Caki2 (cell line): Measurements from ENCODE around the gene KIR2DL1. TPM values are rescaled to one million over a fixed set of nuclear protein-coding genes. Genes with fewer than 3 reads are reported as not detected.
"Not testable (repeated sequence)": the region's sequence is repeated elsewhere in the genome, so short reads cannot be mapped to it uniquely, and the experiment has no call there.

ENCODE experiments used
- DNase-seq: peaks from one replicate; pipeline ENCODE4 v3.0.0-alpha.2; 2015; ENCODE audit warnings: low read depth
- in situ Hi-C: cut with HindIII; loops from 2 replicates; pipeline ENCODE4 v1.10.0; 2016; ENCODE audit warnings: low sequenced_read_pairs, low pct_unique_long_range_greater_than_20kb, mixed read lengths
- total RNA-seq: library from RNA; depleted of rRNA; stranded (reverse); fragments of >200 nt; shearing (Covaris generic); gene quantifications from 2 replicates; pipeline ENCODE4 v1.2.3, GENCODE V29; 2014; ENCODE audit warnings: low replicate concordance

Gene KIR2DL1
- total RNA-seq, 1 experiment from 2014 or later: not detected

DNA sequence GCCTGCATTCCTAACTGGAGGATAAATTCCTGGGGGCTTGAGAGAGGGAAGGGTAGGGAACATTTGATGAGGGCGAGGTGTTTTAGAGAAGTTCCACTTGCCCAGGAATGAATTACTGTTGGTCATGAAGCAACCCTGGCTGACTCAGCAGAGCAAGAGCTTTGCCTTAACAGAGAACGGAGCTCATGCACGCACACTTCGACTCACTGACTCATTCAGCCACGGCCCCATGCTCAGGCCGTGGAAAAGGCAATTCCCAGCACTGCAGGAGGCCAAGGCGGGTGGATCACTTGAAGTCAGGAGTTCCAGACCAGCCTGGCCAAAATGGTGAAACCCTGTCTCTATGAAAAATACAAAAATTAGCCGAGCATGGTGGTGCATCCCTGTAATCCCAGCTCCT is 5.4 kb upstream of the KIR2DL1 start:
- peak; percentile 65 for DNase-seq
- in situ Hi-C loops: not testable (repeated sequence)

DNA sequence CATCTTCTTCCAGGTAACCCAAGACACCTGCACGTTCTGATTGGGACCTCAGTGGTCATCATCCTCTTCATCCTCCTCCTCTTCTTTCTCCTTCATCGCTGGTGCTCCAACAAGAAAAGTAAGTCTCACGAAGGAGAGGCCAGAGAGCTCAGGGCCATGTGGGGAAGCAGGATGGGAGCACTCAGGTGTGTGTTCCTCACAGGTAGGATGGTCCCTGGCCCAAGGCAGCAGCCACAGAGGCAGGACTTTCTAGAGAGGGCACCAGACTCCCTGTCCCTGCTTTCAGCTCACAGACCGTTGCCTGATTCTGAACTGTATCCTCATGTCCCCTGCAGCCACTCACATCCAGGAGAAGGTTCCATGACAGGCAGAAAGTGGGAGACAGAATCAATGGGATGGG is 3.1 kb upstream of the KIR2DL1 start:
- in situ Hi-C loops, DNase-seq: not testable (repeated sequence)

DNA sequence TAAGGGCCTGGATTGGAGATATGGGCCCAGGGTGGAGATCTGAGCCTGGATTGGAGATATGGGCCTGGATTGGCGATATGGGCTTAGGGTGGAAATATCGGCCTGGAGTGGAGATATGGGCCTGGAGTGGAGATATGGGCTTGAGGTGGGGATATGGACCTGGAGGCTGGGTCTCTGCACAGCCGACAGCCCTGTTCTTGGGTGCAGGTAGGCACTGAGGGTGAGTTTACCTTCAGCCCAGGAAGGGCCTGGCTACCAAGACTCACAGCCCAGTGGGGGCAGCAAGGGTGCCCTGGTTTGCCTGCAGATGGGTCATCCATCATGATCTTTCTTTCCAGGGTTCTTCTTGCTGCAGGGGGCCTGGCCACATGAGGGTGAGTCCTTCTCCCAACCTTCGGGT is 918 bp downstream of the KIR2DL1 start:
- in situ Hi-C loops, DNase-seq: not testable (repeated sequence)

DNA sequence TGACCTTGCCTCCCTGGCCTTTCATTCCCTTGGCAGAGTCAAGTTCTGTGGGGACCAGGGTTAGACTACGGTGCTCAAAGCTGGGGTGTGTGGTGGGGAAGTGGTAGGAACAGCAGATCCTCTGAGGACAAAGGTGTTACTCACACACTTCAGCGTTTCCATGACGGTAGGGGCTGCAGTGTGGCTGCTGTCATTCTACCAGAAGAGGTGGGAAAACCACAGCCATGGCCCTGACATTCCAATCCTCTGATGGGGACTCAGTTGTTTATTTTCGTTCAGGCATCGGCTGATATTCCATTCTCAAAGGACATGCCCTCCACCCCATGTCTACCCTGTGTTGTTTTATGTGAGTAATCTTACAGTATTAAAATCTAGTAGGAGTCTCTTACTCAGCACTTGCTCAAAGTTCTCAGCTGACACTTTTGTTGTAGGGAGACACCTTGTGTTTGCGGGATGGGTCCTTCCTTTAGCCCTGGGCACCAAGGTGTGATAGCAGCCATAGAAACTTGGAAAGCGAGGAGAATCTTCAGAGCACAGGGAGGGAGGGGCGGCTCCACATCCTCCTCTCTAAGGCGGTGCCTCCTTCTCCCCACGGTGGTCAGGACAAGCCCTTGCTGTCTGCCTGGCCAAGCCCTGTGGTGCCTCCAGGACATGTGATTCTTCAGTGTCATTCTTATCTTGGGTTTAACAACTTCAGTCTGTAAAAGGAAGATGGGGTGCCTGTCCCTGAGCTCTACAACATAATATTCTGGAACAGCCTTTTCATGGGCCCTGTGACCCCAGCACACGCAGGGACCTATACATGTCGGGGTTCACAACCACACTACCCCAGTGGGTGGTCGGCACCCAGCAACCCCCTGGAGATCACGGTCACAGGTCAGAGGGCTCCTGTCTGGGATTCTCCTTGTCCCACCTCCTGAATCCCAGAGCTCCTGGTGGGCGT is 1.7 kb downstream of the KIR2DL1 start:
- DNase-seq: peak; percentile 98
- in situ Hi-C loops: not testable (repeated sequence)

DNA sequence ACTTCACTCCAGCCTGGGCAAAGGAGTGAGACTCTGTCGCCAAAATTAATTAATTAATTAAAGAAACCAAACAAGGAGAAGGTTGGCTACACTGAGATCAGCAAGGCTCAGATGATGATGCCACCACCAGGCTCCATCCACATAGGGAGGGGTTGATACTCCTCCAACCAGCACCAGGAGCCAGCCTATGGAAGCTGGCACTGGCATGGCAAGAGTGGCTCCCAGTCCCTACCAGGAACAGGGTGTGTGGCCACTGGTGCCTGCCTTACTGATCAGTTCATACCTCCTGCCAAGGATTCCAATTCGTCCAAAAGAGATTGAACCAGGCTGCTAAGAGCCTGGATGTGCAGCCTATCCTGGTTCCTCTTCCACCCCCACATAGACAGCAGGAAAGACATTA is 3.1 kb downstream of the KIR2DL1 start:
- DNase-seq, in situ Hi-C loops: not testable (repeated sequence)

DNA sequence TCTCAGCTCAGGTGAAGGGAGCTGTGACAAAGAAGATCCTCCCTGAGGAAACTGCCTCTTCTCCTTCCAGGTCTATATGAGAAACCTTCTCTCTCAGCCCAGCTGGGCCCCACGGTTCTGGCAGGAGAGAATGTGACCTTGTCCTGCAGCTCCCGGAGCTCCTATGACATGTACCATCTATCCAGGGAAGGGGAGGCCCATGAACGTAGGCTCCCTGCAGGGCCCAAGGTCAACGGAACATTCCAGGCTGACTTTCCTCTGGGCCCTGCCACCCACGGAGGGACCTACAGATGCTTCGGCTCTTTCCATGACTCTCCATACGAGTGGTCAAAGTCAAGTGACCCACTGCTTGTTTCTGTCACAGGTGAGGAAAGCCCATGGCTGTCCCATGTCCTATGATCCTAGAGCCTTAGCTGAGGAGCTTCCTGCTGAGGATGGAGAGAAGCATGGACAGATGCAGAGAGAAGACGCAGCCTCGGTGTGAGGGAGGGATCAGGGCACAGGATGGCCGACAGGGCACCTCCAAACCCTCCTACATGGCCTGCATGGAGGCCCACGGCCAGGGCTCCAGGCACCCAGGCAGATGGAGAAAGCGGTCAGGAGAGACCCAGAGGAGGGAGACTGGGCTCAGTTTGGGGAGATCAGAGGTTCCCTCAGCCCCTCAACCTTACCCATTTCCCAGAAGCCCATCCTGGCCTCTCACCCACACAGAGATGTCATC is 5.7 kb downstream of the KIR2DL1 start:
- DNase-seq, in situ Hi-C loops: not testable (repeated sequence)

DNA sequence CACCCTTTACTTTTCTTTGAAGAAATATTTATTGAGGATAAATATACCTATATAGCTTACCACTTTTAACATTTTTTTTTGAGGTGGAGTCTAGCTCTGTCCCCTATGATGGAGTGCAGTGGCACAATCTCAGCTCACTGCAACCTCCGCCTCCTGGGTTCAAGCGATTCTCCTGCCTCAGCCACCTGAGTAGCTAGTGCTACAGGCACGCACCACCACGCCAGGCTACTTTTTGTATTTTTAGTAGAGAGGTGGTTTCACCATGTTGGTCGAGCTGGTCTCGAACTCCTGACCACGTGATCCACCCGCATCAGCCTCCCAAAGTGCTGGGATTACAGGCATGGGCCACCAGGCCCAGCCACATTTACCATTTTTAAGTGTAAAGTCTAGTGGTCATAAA is 6.2 kb downstream of the KIR2DL1 start:
- DNase-seq, in situ Hi-C loops: not testable (repeated sequence)

DNA sequence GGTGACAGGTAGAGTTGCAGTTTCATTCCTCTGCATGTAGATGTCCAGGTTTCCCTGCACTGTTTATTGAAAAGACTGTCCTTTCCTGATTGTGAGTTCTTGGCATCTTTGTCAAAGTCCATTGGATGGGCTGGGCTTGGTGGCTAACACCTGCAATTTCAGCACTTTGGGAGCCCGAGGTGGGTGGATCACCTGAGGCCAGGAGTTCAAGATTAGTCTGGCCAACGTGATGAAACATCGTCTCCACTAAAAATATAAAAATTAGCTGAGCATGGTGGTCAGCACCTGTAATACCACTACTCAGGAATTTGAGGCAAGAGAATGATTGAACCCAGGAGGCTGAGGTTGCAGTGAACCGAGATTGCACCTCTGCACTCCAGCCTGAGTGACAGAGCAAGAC is 8.3 kb downstream of the KIR2DL1 start:
- in situ Hi-C loops, DNase-seq: not testable (repeated sequence)

DNA sequence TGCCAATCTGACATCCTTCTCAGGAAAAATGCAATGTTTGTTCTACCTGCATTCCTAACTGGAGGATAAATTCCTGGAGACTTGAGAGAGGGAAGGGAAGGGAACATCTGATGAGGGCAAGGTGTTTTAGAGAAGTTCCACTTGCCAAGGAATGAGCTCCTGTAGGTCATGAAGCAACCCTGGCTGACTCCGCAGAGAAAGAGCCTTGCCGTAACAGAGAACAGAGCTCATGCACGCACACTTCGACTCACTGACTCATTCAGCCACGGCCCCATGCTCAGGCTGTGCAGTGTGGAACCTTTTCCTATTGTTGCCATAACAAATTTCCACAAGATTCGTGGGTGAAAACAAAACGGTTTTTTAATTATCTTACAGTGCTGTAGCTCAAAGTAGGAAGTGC is 9.3 kb downstream of the KIR2DL1 start:
- DNase-seq, in situ Hi-C loops: not testable (repeated sequence)

DNA sequence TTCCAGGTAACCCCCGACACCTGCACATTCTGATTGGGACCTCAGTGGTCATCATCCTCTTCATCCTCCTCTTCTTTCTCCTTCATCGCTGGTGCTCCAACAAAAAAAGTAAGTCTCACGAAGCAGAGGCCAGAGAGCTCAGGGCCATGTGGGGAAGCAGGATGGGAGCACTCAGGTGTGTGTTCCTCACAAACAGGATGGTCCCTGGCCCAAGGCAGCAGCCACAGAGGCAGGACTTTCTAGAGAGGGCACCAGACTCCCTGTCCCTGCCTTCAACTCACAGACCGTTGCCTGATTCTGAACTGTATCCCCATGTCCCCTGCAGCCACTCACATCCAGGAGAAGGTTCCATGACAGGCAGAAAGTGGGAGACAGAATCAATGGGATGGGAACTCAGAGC is 13.3 kb downstream of the KIR2DL1 start:
- in situ Hi-C loops, DNase-seq: not testable (repeated sequence)

DNA sequence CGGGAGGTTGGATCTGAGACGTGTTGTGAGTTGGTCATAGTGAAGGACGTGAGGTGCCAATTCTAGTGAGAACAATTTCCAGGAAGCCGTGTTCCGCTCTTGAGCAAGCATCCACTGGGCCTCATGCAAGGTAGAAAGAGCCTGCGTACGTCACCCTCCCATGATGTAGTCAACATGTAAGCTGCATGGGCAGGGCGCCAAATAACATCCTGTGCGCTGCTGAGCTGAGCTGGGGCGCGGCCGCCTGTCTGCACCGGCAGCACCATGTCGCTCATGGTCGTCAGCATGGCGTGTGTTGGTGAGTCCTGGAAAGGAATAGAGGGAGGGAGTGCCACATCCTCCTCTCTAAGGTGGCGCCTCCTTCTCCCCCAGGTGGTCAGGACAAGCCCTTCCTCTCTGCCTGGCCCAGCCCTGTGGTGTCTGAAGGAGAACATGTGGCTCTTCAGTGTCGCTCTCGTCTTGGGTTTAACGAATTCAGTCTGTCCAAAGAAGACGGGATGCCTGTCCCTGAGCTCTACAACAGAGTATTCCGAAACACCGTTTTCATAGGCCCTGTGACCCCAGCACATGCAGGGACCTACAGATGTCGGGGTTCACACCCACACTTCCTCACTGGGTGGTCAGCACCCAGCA is 16.6 kb downstream of the KIR2DL1 start:
- in situ Hi-C loops: not testable (repeated sequence)

DNA sequence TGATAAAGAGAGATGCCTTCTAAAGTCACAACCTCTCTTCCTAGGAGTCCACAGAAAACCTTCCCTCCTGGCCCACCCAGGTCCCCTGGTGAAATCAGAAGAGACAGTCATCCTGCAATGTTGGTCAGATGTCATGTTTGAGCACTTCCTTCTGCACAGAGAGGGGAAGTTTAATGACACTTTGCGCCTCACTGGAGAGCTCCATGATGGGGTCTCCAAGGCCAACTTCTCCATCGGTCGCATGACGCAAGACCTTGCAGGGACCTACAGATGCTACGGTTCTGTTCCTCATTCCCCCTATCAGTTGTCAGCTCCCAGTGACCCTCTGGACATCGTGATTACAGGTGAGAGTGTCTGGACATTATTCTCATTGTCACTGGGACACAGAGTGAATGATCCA is 18.6 kb downstream of the KIR2DL1 start:
- in situ Hi-C loops, DNase-seq: not testable (repeated sequence)

More for the DNA sequence above, 16.6 kb downstream of the KIR2DL1 start:
- not testable (repeated sequence) for DNase-seq

DNA sequence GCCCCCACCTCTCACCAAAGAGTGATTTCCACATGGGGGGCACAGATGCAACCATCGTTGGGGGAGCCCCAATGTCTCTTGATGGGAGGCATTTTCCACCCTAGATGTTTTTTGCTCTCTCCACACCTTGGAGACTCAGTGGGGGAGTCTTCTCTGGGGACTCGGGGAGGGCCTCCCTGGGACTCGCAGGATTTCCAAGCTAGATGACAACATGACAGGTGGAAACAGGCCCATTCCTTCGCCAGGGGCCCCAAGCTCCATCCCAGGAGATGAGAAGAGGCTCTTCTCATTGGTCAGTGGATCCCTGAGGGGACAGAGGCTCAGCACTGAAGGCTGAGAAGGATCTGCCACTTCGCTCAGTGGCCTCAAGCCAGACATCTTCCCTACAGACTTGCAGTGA is 21.1 kb downstream of the KIR2DL1 start:
- DNase-seq: no peak
- in situ Hi-C loops: no loop called here

DNA sequence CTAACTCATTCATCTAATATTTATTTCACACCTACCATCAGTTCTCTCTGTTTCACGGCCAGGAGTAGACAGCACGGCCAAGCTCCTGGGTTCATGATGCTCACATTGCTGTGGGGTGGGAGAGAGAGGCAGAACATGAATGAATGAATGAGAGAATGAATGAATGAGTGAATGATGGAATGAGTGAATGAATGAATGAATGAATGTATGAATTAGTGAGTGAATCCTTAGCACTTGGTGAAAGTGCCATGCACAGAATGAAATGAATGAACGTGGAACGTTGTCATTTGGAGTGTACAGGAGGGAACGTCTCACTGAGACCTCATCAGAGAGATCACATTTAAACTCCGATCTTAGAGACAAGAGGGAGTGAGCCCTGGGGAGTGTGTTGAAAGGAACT is 21.9 kb downstream of the KIR2DL1 start:
- no peak for DNase-seq
- in situ Hi-C loops: no loop called here

DNA sequence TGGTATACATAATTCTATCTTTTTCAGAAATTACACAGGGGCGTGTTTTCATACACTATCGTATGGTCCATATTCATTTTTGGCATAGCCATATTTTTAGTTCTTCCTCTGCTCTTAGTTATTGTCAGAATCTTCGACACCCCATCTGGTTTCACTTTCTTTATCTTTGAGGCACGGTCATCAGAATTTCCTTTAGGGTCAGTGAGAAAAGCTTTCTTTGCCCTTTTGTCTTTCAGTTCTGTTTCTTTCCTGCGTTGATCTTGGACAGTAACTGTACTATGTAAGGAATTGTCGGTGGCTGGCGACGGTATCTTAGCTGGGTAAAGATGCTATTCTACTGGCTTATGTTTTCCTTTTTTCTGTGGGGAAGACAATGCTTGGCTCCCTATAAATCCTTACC is 23.2 kb downstream of the KIR2DL1 start:
- in situ Hi-C loops: no loop called here
- DNase-seq: no peak

DNA sequence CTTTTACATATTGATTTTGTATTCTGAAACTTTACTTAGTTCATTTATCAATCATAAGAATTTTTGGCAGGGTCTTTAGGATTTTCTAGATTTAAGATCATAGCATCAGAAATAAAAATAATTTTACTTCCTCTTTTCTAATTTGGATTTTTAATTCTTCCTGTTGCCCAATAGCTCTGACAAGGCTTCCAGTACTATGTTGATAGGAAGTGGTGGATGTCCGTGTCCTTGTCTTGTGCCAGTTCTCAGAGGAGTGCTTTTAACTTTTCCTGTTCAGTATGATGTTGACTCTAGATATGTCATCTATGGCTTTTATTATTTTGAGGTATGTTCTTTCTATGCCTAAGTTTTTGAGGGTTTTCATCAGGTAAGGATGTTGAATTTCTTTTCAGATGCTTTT is 26.2 kb downstream of the KIR2DL1 start:
- in situ Hi-C loops: no loop called here
- DNase-seq: no peak

DNA sequence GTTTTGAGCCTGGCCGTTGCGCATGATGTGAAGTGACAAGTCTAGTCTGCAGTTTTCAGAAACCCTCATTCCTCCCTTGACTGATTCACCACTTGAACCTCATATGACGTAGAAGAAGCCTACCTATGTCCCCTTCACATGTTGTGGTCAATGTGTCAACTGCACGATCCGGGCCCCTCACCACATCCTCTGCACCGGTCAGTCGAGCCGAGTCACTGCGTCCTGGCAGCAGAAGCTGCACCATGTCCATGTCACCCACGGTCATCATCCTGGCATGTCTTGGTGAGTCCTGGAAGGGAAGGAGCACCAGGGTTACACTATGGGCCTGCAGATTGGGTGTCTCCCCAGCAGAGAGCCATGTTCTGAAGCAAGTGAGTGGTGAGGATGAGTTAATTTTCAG is 33.8 kb downstream of the KIR2DL1 start, which contains the start of gene KIR2DL4:
Gene KIR2DL4, plus strand, starts transcription at position 201 of the 400 bp plus-strand sequence. Its CDS starts 42 bp downstream, at position 243.
- no peak for DNase-seq
- in situ Hi-C loops: no loop called here

DNA sequence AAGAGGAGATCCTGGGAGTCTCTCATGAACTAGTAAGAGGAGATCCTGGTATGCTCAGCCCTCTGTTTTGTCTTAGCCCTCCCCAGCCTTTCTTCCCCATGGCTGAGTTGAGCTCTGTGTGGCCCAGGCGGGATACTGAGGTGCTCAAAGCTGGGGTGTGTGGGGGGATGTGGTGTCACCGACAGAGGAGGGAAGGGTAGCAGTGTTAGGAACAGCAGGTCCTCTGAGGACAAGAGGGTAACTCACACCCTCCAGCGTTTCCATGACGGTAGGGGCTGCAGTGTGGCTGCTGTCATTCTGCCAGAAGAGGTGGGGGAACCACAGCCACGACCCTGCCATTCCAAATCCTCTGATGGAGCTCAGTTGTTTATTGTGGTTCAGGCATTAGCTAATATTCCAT is 34.5 kb downstream of the KIR2DL1 start:
- DNase-seq: no peak
- in situ Hi-C loops: no loop called here

DNA sequence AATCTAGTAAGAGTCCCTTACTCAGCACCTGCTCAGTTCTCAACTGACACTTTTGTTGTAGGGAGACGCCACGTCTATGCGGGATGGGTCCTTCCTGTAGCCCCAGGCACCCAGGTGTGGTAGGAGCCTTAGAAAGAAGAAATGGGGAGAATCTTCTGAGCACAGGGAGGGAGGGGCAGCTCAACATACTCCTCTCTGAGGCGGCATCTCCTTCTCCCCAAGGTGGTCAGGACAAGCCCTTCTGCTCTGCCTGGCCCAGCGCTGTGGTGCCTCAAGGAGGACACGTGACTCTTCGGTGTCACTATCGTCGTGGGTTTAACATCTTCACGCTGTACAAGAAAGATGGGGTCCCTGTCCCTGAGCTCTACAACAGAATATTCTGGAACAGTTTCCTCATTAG is 35.0 kb downstream of the KIR2DL1 start:
- in situ Hi-C loops: no loop called here

More for the DNA sequence above, 35.0 kb downstream of the KIR2DL1 start:
- no peak for DNase-seq
